ENCODE data around the gene FAM50A.

- TF ChIP-seq CTCF (IDR thresholded peaks at IDR 0.05; ENCODE audit: insufficient read depth, low read length, poor library complexity, severe bottlenecking) (no peak), EZH2phosphoT487 (conservative IDR thresholded peaks at IDR 0.05; ENCODE audit: low read length) (no peak)
Observed at GRCh38 chrX:154458954-154459778, 15.2 kb downstream of the FAM50A start.
